WTC11 (cell line): ENCODE data around the gene MRTFA. TPM values are rescaled to one million over a fixed set of nuclear protein-coding genes. Genes with fewer than 3 reads are reported as not detected.

Experiments used
- ATAC-seq: fragments of 200-7000 bp; cut with Tn5 transposase; 2 replicates; pipeline ENCODE4 v1.10.0; 2021; ENCODE audit warnings: mild to moderate bottlenecking, moderate library complexity
- CTCF ChIA-PET: fragments of 300-600 bp; sonication (Branson Sonifier 250); formaldehyde crosslinking; loops from one replicate; lab custom pipeline; 2021; ENCODE audit warnings: antibody characterized with exemption; lab: Charles Lee
- POLR2A ChIA-PET: fragments of 350-600 bp; sonication (Branson Sonifier 250); formaldehyde crosslinking; loops from one replicate; lab custom pipeline; 2021; ENCODE audit warnings: antibody characterized with exemption; lab: Charles Lee
- DNase-seq: peaks from one replicate; pipeline ENCODE4 v3.0.0; 2021; ENCODE audit warnings: low spot score
- H3K27ac Mint-ChIP-seq: 2 replicates; pipeline ENCODE4 v1.8.0; 2021; ENCODE audit warnings: mixed read lengths
- H3K27me3 Mint-ChIP-seq: 2 replicates; pipeline ENCODE4 v1.8.0; 2021; ENCODE audit warnings: low read depth, mild to moderate bottlenecking, moderate library complexity, mixed read lengths
- H3K36me3 Mint-ChIP-seq: 2 replicates; pipeline ENCODE4 v1.8.0; 2021; ENCODE audit warnings: mixed read lengths
- H3K4me1 Mint-ChIP-seq: 2 replicates; pipeline ENCODE4 v1.8.0; 2022; ENCODE audit warnings: mixed read lengths
- H3K4me3 Mint-ChIP-seq: 2 replicates; pipeline ENCODE4 v1.8.0; 2021; ENCODE audit warnings: mild to moderate bottlenecking, moderate library complexity, mixed read lengths
- H3K9me3 Mint-ChIP-seq: 2 replicates; pipeline ENCODE4 v1.8.0; 2021; ENCODE audit warnings: mixed read lengths
- ETV6 ChIP-seq: sonication (generic); formaldehyde crosslinking; IDR thresholded peaks from 2 replicates; pipeline ENCODE4 v1.8.1; 2022; ENCODE audit warnings: mild to moderate bottlenecking, missing genetic modification reagents
- FOXJ3 ChIP-seq: sonication (generic); formaldehyde crosslinking; IDR thresholded peaks from 2 replicates; pipeline ENCODE4 v1.9.0; 2021; ENCODE audit warnings: missing genetic modification reagents, mild to moderate bottlenecking, borderline replicate concordance
- FOXP1 ChIP-seq: sonication (generic); formaldehyde crosslinking; IDR thresholded peaks from 2 replicates; pipeline ENCODE4 v1.8.0; 2022; ENCODE audit warnings: missing genetic modification reagents, mild to moderate bottlenecking, moderate library complexity, borderline replicate concordance
- GABPB1 ChIP-seq: sonication (generic); formaldehyde crosslinking; IDR thresholded peaks from 2 replicates; pipeline ENCODE4 v1.8.1; 2023; ENCODE audit warnings: mild to moderate bottlenecking, missing genetic modification reagents
- HMGXB4 ChIP-seq: sonication (generic); formaldehyde crosslinking; IDR thresholded peaks from 2 replicates; pipeline ENCODE4 v1.8.1; 2023; ENCODE audit warnings: mild to moderate bottlenecking, moderate library complexity, missing genetic modification reagents
- NFATC4 ChIP-seq: fragments of 250-450 bp; sonication (Bioruptor Pico); IDR thresholded peaks from 2 replicates; pipeline ENCODE4 v1.9.0; 2021; ENCODE audit warnings: mild to moderate bottlenecking
- NFYB ChIP-seq: sonication (generic); formaldehyde crosslinking; conservative IDR thresholded peaks from 2 replicates; pipeline ENCODE4 v1.8.0; 2022; ENCODE audit warnings: low read depth, missing genetic modification reagents
- PRRX2 ChIP-seq: fragments of 250-450 bp; sonication (Bioruptor Pico); IDR thresholded peaks from 2 replicates; pipeline ENCODE4 v1.8.0; 2021; ENCODE audit warnings: mild to moderate bottlenecking
- RORB ChIP-seq: fragments of 250-450 bp; sonication (Bioruptor Pico); IDR thresholded peaks from 2 replicates; pipeline ENCODE4 v1.9.0; 2021; ENCODE audit warnings: mild to moderate bottlenecking
- SMAD4 ChIP-seq: sonication (generic); formaldehyde crosslinking; IDR thresholded peaks from 2 replicates; pipeline ENCODE4 v1.8.0; 2022; ENCODE audit warnings: mild to moderate bottlenecking, missing genetic modification reagents
- STAT6 ChIP-seq: sonication (generic); formaldehyde crosslinking; conservative IDR thresholded peaks from 2 replicates; pipeline ENCODE4 v1.8.1; 2023; ENCODE audit warnings: mild to moderate bottlenecking, low read depth, missing genetic modification reagents, moderate library complexity
- TP53 ChIP-seq: sonication (generic); formaldehyde crosslinking; IDR thresholded peaks from 2 replicates; pipeline ENCODE4 v1.8.1; 2023; ENCODE audit warnings: mild to moderate bottlenecking, missing genetic modification reagents
- USF2 ChIP-seq: sonication (generic); formaldehyde crosslinking; IDR thresholded peaks from 2 replicates; pipeline ENCODE4 v1.8.1; 2023; ENCODE audit warnings: mild to moderate bottlenecking, missing genetic modification reagents, moderate library complexity
- ZNF317 ChIP-seq: sonication (generic); formaldehyde crosslinking; IDR thresholded peaks from 2 replicates; pipeline ENCODE4 v1.8.1; 2023; ENCODE audit warnings: low read depth, mild to moderate bottlenecking, moderate library complexity, missing genetic modification reagents, borderline replicate concordance
- total RNA-seq: library from RNA; stranded (reverse); gene quantifications from 3 replicates; pipeline ENCODE4 v1.2.3, GENCODE V29; 2021
- TF ChIP-seq, protein P1 (sequence below): fragments of 250-450 bp; sonication (Bioruptor Pico); IDR thresholded peaks from 2 replicates; pipeline ENCODE4 v1.9.0; 2021; ENCODE audit warnings: moderate library complexity, mild to moderate bottlenecking, inconsistent platforms, borderline replicate concordance
- TF ChIP-seq, protein P2 (sequence below): sonication (generic); formaldehyde crosslinking; IDR thresholded peaks from 2 replicates; pipeline ENCODE4 v1.8.1; 2022; ENCODE audit warnings: low read depth, missing genetic modification reagents, borderline replicate concordance
- TF ChIP-seq, protein P3 (sequence below): sonication (generic); formaldehyde crosslinking; IDR thresholded peaks from 2 replicates; pipeline ENCODE4 v1.8.1; 2023; ENCODE audit warnings: mild to moderate bottlenecking, missing genetic modification reagents

The MRTFA gene
- total RNA-seq, 1 experiment from 2014 or later = 48.4 TPM

DNA sequence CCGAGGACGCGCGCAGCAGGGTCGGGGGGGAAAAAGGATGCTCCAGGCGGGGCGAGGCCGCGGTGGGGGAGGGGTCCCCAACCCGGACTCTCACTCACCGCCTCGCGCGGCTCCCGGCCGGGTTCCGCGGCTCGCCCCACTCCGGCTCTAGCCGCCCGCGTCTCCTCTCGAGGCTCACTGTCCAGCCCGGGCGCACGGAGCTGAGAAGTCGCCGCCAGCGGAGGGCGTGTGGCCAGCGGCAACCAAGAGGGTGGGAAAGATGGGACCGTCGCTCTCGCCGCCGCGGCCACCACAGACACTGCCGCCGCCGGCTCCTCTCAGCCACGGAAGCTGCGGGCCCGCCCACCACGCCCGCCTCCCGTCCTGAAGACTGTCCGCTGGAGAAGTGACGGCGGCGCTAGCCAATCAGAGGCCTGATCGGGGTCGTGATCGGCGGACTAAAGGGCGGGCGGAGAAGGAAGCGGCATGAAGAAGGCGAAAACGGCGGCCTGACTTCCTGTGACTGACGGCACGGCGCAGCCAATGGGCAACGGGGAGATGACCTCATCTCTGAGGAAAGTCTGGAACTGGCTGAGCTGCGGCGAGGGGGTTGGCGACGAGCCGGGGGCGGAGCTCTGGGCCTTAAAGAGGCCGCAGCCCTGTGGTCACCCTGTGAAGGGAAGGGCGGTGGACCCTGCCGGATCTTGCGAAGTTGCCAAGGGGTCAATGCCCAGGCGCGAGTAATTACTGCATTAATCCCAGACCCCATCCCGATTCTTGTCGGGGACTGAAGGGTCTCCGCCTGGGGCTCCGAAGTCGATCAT is at the start of gene MRTFA (continued):
- TF ChIP-seq, protein P1, sequence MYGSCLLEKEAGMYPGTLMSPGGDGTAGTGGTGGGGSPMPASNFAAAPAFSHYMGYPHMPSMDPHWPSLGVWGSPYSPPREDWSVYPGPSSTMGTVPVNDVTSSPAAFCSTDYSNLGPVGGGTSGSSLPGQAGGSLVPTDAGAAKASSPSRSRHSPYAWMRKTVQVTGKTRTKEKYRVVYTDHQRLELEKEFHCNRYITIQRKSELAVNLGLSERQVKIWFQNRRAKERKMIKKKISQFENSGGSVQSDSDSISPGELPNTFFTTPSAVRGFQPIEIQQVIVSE (CRISPR knock-in tag) = no peak
- TF ChIP-seq HMGXB4 (CRISPR knock-in tag) (peak; percentile 78; the same call in 1 of the 2 replicates), RORB (CRISPR knock-in tag) (no peak)

GRCh38 chr22:40685406-40685805 is 48.9 kb upstream of the MRTFA start:
- no peak for TF ChIP-seq NFYB (CRISPR knock-in tag)
- TF ChIP-seq, protein P2, sequence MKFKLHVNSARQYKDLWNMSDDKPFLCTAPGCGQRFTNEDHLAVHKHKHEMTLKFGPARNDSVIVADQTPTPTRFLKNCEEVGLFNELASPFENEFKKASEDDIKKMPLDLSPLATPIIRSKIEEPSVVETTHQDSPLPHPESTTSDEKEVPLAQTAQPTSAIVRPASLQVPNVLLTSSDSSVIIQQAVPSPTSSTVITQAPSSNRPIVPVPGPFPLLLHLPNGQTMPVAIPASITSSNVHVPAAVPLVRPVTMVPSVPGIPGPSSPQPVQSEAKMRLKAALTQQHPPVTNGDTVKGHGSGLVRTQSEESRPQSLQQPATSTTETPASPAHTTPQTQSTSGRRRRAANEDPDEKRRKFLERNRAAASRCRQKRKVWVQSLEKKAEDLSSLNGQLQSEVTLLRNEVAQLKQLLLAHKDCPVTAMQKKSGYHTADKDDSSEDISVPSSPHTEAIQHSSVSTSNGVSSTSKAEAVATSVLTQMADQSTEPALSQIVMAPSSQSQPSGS (CRISPR knock-in tag) = no peak
- no peak for TF ChIP-seq FOXJ3 (CRISPR knock-in tag)
- no peak for TF ChIP-seq STAT6 (CRISPR knock-in tag)
- TF ChIP-seq, protein P3, sequence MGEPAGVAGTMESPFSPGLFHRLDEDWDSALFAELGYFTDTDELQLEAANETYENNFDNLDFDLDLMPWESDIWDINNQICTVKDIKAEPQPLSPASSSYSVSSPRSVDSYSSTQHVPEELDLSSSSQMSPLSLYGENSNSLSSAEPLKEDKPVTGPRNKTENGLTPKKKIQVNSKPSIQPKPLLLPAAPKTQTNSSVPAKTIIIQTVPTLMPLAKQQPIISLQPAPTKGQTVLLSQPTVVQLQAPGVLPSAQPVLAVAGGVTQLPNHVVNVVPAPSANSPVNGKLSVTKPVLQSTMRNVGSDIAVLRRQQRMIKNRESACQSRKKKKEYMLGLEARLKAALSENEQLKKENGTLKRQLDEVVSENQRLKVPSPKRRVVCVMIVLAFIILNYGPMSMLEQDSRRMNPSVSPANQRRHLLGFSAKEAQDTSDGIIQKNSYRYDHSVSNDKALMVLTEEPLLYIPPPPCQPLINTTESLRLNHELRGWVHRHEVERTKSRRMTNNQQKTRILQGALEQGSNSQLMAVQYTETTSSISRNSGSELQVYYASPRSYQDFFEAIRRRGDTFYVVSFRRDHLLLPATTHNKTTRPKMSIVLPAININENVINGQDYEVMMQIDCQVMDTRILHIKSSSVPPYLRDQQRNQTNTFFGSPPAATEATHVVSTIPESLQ = no peak
- TF ChIP-seq PRRX2 = no peak
- no peak for TF ChIP-seq SMAD4 (CRISPR knock-in tag)
- TF ChIP-seq GABPB1 (CRISPR knock-in tag) = no peak
- TF ChIP-seq NFATC4 (CRISPR knock-in tag) = no peak
- TF ChIP-seq FOXP1 = no peak
- no peak for TF ChIP-seq TP53
- no peak for TF ChIP-seq ETV6 (CRISPR knock-in tag)
- no peak for TF ChIP-seq ZNF317 (CRISPR knock-in tag)
- TF ChIP-seq USF2 (CRISPR knock-in tag) = no peak
- ChIA-PET CTCF (interaction anchor here (1.2 to 4.5 kb wide), 5 partner anchors 14 to 214 kb away, joined by 4 to 133 read pairs (median 6); no protein-coding TSS in a partner anchor), POLR2A (interaction anchor here (0.7 to 1.4 kb wide), 3 partner anchors 9 to 49 kb away, joined by 3 to 5 read pairs (median 5); partner anchors contain the start of gene MRTFA)

More at GRCh38 chr22:40685406-40685805, 48.9 kb upstream of the MRTFA start:
- Mint-ChIP-seq H3K9me3 (no peaks in the 10 kb centered on the region; the same call in 1 of the 2 replicates), H3K4me3 (peak overlapping the region; percentile 55), H3K27ac (peak overlapping the region; percentile 78), H3K27me3 (no peaks in the 10 kb centered on the region), H3K4me1 (peaks cover 69% of the 10 kb centered on the region), H3K36me3 (no peaks in the 10 kb centered on the region)
- ATAC-seq (no peak), DNase-seq (no peak)
